Aorta (tissue), 5 donors: ENCODE measurements around the gene SP3. TPM values are rescaled to one million over a fixed set of nuclear protein-coding genes. Genes with fewer than 3 reads are reported as not detected.

Source experiments
- ATAC-seq: fragments of 200-7000 bp; cut with Tn5 transposase; one replicate; pipeline ENCODE4 v1.9.1; 2022; ENCODE audit warnings: moderate library complexity; ENCODE audit not compliant: low FRiP score
- DNase-seq, 2 donors: peaks; one replicate each; pipeline ENCODE4 v3.0.0-alpha.2; 2020
- H3K27ac ChIP-seq, 2 donors: one replicate each; pipeline ENCODE4 v1.5.1; 2013; ENCODE audit warnings: low read length in 2 of 2, mild to moderate bottlenecking in 2 of 2, moderate library complexity in 2 of 2, control low read depth in 1 of 2, inconsistent platforms in 1 of 2, low read depth in 1 of 2
- H3K27me3 ChIP-seq, 2 donors: one replicate each; pipeline ENCODE4 v1.6.1; 2013; ENCODE audit warnings: control low read depth in 1 of 2, low read length in 1 of 2, mild to moderate bottlenecking in 1 of 2, moderate library complexity in 1 of 2; ENCODE audit not compliant: insufficient read depth in 2 of 2, control insufficient read depth in 1 of 2
- H3K36me3 ChIP-seq, 2 donors: one replicate each; pipeline ENCODE4 v1.6.1; 2013; ENCODE audit warnings: control low read depth in 1 of 2, low read length in 1 of 2, mild to moderate bottlenecking in 1 of 2; ENCODE audit not compliant: insufficient read depth in 2 of 2, control insufficient read depth in 1 of 2
- H3K4me1 ChIP-seq, 2 donors: one replicate each; pipeline ENCODE4 v1.6.1; 2013; ENCODE audit warnings: low read length in 2 of 2, control low read depth in 1 of 2, mild to moderate bottlenecking in 1 of 2, moderate library complexity in 1 of 2; ENCODE audit not compliant: insufficient read depth in 2 of 2, control insufficient read depth in 1 of 2
- H3K4me3 ChIP-seq, 2 donors: one replicate each; pipeline ENCODE4 v1.5.1; 2013; ENCODE audit warnings: low read length in 2 of 2, control low read depth in 1 of 2, mild to moderate bottlenecking in 1 of 2
- H3K9me3 ChIP-seq: one replicate; pipeline ENCODE4 v1.6.1; 2013; ENCODE audit warnings: mild to moderate bottlenecking, low read length; ENCODE audit not compliant: control insufficient read depth
- WGBS, 2 donors: extraction: QIAGEN DNeasy Blood & Tissue Kit; methylation state at CpG; one replicate each; pipeline ENCODE4 v1.1.7; 2013; 5-methylcytosine and 5-hydroxymethylcytosine counted together
- intact Hi-C, 2 donors: fragments of 100-400 bp; cut with DNase I; formaldehyde crosslinking; loops; one replicate each; pipeline versions ENCODE4 v1.14.2 to v1.15.0; 2022
- polyA plus RNA-seq, 2 donors: library from polyadenylated mRNA; stranded (reverse); fragments of 200-250 nt; gene quantifications; one replicate each; pipeline ENCODE4 v1.2.3, GENCODE V29; 2013
- total RNA-seq, 2 donors: library from RNA; stranded (reverse); fragmentation: NEBNext Ultra II Directional; extraction: Animal tissue kit (Norgen Biotek cat#: 25700); gene quantifications; one replicate each; pipeline ENCODE4 v1.2.1, GENCODE V29; 2021
- donor health status: healthy with polysubstance abuse.
- donor health status: Bipolar disorder and iron deficiency.
- donor health status: DM: no; HTN: no; CAD: no.
- donor health status: DM: no; HTN: no; CAD: no.
- donor health status: DM: yes; HTN: yes; CAD: no.

Gene SP3
- total and polyA plus RNA-seq, 4 donors: 16.2 to 97.6 (median 52.2) TPM

DNA sequence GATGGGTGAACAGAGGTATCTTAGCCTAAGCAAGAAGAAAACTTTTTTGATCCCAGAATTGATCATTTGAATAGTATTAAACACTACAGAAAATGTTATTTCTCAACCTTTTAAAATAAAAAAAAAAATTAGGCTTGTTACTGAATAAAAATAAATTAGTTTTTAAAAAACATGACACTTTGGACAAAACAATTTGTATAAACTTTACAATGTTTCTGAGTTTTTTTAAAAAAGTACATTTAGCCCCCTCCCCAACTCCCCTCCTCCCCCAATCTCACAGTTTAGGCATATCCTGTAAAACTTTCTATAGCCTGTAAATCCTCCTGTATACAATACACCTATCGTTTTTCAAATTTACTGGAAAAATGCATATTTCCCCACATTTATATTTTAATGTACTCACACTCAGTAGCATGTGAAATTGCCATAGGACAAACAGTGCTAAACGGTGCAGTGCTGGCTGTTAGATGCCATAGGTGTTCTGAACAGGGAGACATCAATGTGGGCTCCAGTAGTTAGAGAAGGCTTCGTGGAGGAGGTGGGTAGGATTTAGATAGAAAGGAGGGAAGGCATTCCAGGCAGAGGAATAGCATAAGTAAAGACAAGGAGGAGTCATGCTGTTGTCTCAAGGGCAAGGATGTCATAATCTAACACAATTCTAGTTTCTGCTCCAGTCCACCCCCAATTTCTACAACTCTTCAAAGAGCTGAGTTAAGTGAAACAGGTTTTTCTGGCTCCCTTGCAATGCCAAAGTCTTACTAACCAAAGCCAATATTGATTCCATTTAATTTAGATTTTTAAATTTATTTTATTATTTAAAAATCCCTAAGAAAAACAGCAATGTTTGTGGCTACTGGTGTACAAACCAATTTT, 50.9 kb downstream of the SP3 start:
- no peak for ATAC-seq
- Histone ChIP-seq H3K27me3 (no peaks in the 10 kb centered on the region), H3K27ac (peak overlapping the region in 1 of 2 donors; percentile 11), H3K4me1 (no peaks in the 10 kb centered on the region), H3K4me3 (no peak overlapping the region), H3K9me3 (no peaks in the 10 kb centered on the region), H3K36me3 (peaks cover 0 to 4% of the 10 kb centered on the region in 2 donors)
- no peak for DNase-seq
- 77 to 80% methylated on average over 3 of the region's 3 CpGs for WGBS, 2 donors
- intact Hi-C loops: no loop called here

DNA sequence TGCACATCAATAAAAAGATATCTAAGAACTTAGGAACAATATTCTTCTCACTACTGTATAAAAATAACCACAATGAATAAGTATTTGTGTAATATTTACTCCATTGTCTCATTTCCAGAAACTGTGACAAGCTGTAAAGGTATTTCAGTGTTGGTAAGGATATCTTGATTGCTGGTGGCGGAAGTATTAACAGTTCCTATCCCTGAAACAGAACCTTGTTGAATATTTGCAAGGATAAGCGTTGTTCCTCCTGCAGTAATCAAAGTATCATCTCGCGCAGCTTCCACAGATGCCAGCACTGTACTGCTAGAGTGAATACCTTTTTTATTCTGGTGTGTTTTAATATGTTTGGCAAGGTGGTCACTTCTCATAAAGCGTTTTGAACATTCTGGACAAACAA, 55.3 kb downstream of the SP3 start:
- intact Hi-C loops: no loop called here
- Histone ChIP-seq H3K27ac (no peak overlapping the region), H3K36me3 (peaks cover 3 to 4% of the 10 kb centered on the region in 2 donors), H3K4me3 (no peak overlapping the region), H3K9me3 (no peaks in the 10 kb centered on the region), H3K4me1 (no peaks in the 10 kb centered on the region), H3K27me3 (no peaks in the 10 kb centered on the region)
- DNase-seq: no peak
- no peak for ATAC-seq
- WGBS, 2 donors: 94 to 95% methylated on average over 5 of the region's 5 CpGs

DNA sequence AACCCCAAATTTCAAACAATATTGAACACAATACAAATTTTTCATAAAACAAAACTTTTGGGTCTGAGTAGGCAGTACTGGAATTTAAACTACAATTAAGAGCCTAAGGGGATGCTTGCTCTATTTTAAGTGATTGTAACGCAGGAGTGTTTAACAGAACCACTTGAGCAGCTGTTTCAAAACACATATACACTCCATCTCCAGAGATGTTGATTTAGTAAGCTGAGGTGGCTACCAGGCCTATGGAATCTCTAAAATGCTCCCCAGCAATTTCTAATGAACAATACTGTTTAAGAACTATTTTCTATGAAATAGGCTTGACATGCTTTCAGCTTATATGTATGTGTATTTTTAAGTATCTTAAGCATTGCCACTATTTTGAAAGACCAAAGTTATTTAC, 58.5 kb downstream of the SP3 start:
- no peak for ATAC-seq
- DNase-seq: no peak
- intact Hi-C loops: no loop called here
- Histone ChIP-seq H3K36me3 (peaks cover 2 to 8% of the 10 kb centered on the region in 2 donors), H3K27me3 (no peaks in the 10 kb centered on the region), H3K27ac (no peak overlapping the region), H3K4me1 (no peaks in the 10 kb centered on the region), H3K9me3 (no peaks in the 10 kb centered on the region), H3K4me3 (no peak overlapping the region)
- 93 to 96% methylated on average over 1 of the region's 1 CpG for WGBS, 2 donors

DNA sequence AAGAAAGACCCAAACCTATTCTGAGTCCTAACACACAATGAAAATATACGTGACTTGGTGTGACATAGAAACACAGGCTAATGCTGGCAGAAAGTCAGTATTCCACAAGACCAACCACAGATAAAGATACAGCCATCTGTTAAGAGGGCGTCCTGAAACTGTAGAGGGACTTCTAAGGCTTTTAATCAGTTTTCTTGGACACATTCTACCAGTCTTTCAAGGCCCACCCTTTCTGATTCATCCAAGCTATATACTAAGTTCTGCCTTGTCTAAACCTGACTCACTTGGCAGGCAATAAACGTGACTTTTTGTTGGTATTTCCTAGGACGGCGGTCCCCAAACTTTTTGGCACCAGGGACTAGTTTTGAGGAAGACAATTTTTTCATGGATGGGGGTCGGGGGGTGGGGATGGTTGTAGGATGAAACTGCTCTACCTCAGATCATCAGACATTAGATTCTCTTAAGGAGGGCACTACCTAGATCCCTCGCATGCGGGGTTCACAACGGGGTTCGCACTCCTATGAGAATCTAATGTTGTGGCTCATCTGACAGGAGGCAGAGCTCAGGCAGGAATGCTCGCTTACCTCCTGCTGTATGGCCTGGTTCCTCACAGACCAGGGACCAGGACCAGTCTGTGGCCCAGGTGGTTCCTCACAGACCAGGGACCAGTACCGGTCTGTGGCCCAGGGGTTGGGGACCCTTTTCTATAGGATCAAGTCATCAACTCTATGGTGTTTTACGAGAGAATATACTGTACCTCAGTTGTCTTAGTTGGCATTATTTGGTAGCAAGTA, 61.4 kb downstream of the SP3 start:
- Histone ChIP-seq H3K4me3 (no peak overlapping the region), H3K27ac (no peak overlapping the region), H3K9me3 (no peaks in the 10 kb centered on the region), H3K27me3 (no peaks in the 10 kb centered on the region), H3K36me3 (peaks cover 2 to 8% of the 10 kb centered on the region in 2 donors), H3K4me1 (no peaks in the 10 kb centered on the region)
- 70 to 71% methylated on average over 13 of the region's 13 CpGs for WGBS, 2 donors
- no peak for ATAC-seq
- DNase-seq: no peak
- intact Hi-C loops: no loop called here

DNA sequence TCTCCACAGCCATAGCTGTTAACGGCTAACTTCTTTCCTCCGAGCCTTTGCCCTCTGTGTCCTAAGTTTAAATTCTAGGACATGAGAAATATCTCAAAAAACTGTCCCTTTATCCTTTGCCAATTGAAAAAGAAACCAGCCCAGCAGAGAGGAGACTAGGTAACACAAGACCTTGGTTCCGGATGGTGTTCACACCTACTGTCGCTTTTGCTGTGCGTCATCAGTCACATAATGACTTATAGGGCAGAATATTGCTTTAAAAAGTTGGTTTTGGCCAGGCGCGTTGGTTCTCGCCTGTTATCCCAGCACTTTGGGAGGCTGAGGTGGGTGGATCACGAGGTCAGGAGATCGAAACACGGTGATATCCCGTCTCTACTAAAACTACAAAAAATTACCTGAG, 66.2 kb downstream of the SP3 start:
- Histone ChIP-seq H3K4me3 (no peak overlapping the region), H3K9me3 (no peaks in the 10 kb centered on the region), H3K4me1 (no peaks in the 10 kb centered on the region), H3K36me3 (no peaks in the 10 kb centered on the region), H3K27me3 (no peaks in the 10 kb centered on the region), H3K27ac (no peak overlapping the region)
- 91 to 94% methylated on average over 12 of the region's 12 CpGs for WGBS, 2 donors
- DNase-seq (no peak), ATAC-seq (no peak)
- intact Hi-C loops: no loop called here

DNA sequence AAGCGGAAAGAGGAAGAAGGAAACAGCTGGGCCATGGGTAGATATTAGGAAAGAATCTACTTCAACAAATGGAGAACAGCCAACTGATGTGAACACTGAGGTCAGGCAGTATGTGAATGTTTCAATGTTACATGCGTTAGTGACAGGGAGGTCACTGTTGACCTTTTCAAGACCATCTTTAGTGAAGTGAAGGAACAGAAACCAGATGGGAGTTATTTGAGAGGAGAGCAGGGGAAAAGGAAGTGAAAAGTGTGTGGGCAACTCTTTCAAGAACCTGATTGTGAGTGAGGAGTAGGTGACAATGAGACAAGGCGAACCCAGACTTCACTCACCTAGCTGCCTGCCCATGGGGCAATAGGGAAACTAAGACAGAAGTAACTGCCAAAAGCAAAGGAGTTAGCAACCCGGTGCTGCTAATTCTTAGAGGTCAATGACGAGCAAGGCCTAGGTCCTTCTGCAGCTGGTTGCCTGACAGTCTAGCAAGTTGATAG, 67.0 kb downstream of the SP3 start:
- intact Hi-C loops: no loop called here

DNA sequence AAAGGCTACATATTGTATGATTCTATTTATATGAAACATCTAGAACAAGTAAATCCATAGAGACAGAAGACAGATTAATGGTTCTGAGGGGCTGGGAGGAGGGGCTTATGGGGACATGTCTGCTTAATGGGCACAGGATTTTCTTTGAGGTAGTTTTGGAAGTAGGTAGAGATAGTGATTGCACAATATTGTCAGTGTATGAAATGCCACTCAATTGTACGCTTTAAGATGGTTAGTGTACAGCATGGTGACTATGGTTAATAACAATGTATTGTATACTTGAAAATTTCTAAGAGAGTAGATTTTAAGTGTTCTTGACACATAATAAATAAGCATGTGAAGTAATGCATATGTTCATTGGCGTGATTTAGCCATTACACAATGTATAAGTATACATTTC, 68.4 kb downstream of the SP3 start:
- intact Hi-C loops: no loop called here
- Histone ChIP-seq H3K9me3 (no peaks in the 10 kb centered on the region), H3K27me3 (peaks cover 0 to under 1% of the 10 kb centered on the region in 2 donors), H3K27ac (no peak overlapping the region), H3K4me1 (no peaks in the 10 kb centered on the region), H3K36me3 (no peaks in the 10 kb centered on the region), H3K4me3 (no peak overlapping the region)
- WGBS, 2 donors: 91 to 93% methylated on average over 2 of the region's 2 CpGs
- DNase-seq (no peak), ATAC-seq (no peak)

More for the DNA sequence above, 67.0 kb downstream of the SP3 start:
- H3K36me3 ChIP-seq: no peaks in the 10 kb centered on the region
- WGBS, 2 donors: 72 to 80% methylated on average over 5 of the region's 5 CpGs
- ATAC-seq: no peak
- no peak for DNase-seq
- H3K4me1 ChIP-seq: no peaks in the 10 kb centered on the region
- H3K27ac ChIP-seq: no peak overlapping the region
- no peak overlapping the region for H3K4me3 ChIP-seq
- no peaks in the 10 kb centered on the region for H3K9me3 ChIP-seq
- no peaks in the 10 kb centered on the region for H3K27me3 ChIP-seq

DNA sequence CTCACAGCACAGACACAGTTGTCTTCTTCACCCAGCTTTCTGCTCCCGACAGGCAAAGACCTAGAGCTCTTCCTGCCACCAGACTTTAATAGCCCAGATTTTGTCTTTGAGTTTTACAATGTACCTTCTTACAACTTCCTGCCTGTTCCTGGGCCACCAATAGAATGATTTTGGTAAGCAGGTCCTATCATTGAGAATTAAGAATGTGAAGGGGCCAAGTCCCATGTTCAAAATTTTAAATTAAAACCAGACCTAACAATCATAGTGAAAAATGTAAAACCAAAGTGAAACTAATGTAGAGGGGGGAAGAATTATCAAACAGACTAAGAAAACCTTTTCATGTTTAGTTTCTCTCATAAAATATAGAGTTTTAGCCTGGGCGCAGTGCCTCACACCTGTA, 72.8 kb downstream of the SP3 start:
- Histone ChIP-seq H3K4me3 (no peak overlapping the region), H3K27me3 (peaks cover 0 to 1% of the 10 kb centered on the region in 2 donors), H3K36me3 (no peaks in the 10 kb centered on the region), H3K4me1 (no peaks in the 10 kb centered on the region), H3K27ac (no peak overlapping the region), H3K9me3 (peaks cover 2% of the 10 kb centered on the region)
- no peak for DNase-seq
- WGBS, 2 donors: 86 to 90% methylated on average over 2 of the region's 2 CpGs
- no peak for ATAC-seq
- intact Hi-C loops: no loop called here
